OCI-LY3 (cell line): ENCODE data around the gene CD248.
A peak's percentile ranks its signal among the peaks of the same experiment; 100 is the strongest.

Experiments
- H2AFZ ChIP-seq: fragments of 200-600, 300-600 bp; shearing (Covaris generic); 2 replicates; pipeline ENCODE4 v1.6.0; 2014; ENCODE audit warnings: antibody characterized with exemption, low read depth, low read length
- H3K27ac ChIP-seq: fragments of 200-600, 300-600 bp; sonication (generic); 2 replicates; pipeline ENCODE4 v1.5.1; 2014; ENCODE audit warnings: mild to moderate bottlenecking, low read length, moderate library complexity, mixed read lengths
- H3K27me3 ChIP-seq: fragments of 200-600, 300-600 bp; sonication (generic); 2 replicates; pipeline ENCODE4 v1.6.1; 2014; ENCODE audit warnings: low read depth, low read length, mixed read lengths
- H3K36me3 ChIP-seq: fragments of 200-600, 300-600 bp; sonication (generic); replicated peaks from 2 replicates; pipeline ENCODE3; 2014; ENCODE audit warnings: low read depth, low read length, mixed read lengths
- H3K4me1 ChIP-seq: fragments of 300-600, 200-600 bp; sonication (generic); 2 replicates; pipeline ENCODE4 v1.6.1; 2014; ENCODE audit warnings: low read length, mixed read lengths
- H3K4me2 ChIP-seq: fragments of 200-600, 300-600 bp; sonication (generic); 2 replicates; pipeline ENCODE4 v1.6.1; 2014; ENCODE audit warnings: low read length, mixed read lengths
- H3K4me3 ChIP-seq: fragments of 300-600, 200-600 bp; sonication (generic); 2 replicates; pipeline ENCODE4 v1.5.1; 2014; ENCODE audit warnings: antibody characterized with exemption, mild to moderate bottlenecking, low read length, moderate library complexity
- H3K79me2 ChIP-seq: fragments of 300-600, 200-600 bp; shearing (Covaris generic); 2 replicates; pipeline ENCODE4 v1.6.1; 2014; ENCODE audit warnings: mild to moderate bottlenecking, low read length, mixed read lengths
- H3K9ac ChIP-seq: fragments of 300-600, 200-600 bp; shearing (Covaris generic); 2 replicates; pipeline ENCODE4 v1.6.0; 2014; ENCODE audit warnings: mild to moderate bottlenecking, low read length, moderate library complexity
- H3K9me3 ChIP-seq: fragments of 200-600, 300-600 bp; shearing (Covaris generic); 2 replicates; pipeline ENCODE4 v1.6.1; 2014; ENCODE audit warnings: low read length, mixed read lengths; ENCODE audit not compliant: insufficient read depth
- H4K20me1 ChIP-seq: fragments of 200-600, 300-600 bp; sonication (generic); 2 replicates; pipeline ENCODE4 v1.6.1; 2016; ENCODE audit warnings: low read length, mixed read lengths; ENCODE audit not compliant: insufficient read depth
- EZH2phosphoT487 ChIP-seq: fragments of 200-600 bp; shearing (Covaris generic); IDR thresholded peaks from 2 replicates; pipeline ENCODE4 v1.6.1; 2018; ENCODE audit warnings: antibody characterized with exemption, mixed run types, low read depth
- TF ChIP-seq, protein P1 (sequence below): fragments of 200-600, 300-600 bp; sonication (generic); IDR thresholded peaks from 2 replicates; pipeline ENCODE4 v1.5.1; 2014; ENCODE audit warnings: antibody characterized with exemption, low read length, low read depth

CD248 gene

GRCh38 chr11:66281001-66281400 is 35.8 kb downstream of the CD248 start:
- Histone ChIP-seq H3K79me2 (no peaks in the 10 kb centered on the region), H3K4me1 (peaks cover 37% of the 10 kb centered on the region), H4K20me1 (peaks cover 3% of the 10 kb centered on the region; the same call in 1 of the 2 replicates), H3K27ac (no peak overlapping the region), H3K9me3 (no peaks in the 10 kb centered on the region), H2AFZ (no peak overlapping the region), H3K9ac (no peak overlapping the region), H3K36me3 (peaks cover 15% of the 10 kb centered on the region), H3K4me2 (no peak overlapping the region), H3K4me3 (no peak overlapping the region), H3K27me3 (no peaks in the 10 kb centered on the region)
- TF ChIP-seq, protein P1, sequence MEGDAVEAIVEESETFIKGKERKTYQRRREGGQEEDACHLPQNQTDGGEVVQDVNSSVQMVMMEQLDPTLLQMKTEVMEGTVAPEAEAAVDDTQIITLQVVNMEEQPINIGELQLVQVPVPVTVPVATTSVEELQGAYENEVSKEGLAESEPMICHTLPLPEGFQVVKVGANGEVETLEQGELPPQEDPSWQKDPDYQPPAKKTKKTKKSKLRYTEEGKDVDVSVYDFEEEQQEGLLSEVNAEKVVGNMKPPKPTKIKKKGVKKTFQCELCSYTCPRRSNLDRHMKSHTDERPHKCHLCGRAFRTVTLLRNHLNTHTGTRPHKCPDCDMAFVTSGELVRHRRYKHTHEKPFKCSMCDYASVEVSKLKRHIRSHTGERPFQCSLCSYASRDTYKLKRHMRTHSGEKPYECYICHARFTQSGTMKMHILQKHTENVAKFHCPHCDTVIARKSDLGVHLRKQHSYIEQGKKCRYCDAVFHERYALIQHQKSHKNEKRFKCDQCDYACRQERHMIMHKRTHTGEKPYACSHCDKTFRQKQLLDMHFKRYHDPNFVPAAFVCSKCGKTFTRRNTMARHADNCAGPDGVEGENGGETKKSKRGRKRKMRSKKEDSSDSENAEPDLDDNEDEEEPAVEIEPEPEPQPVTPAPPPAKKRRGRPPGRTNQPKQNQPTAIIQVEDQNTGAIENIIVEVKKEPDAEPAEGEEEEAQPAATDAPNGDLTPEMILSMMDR = no peak
- no peak for TF ChIP-seq EZH2phosphoT487

GRCh38 chr11:66280428-66280827 is 36.4 kb downstream of the CD248 start:
- Histone ChIP-seq H3K9ac (no peak overlapping the region), H4K20me1 (peaks cover 3% of the 10 kb centered on the region; the same call in 1 of the 2 replicates), H3K36me3 (peaks cover 10% of the 10 kb centered on the region), H3K27me3 (no peaks in the 10 kb centered on the region), H3K4me1 (peaks cover 37% of the 10 kb centered on the region), H3K4me2 (no peak overlapping the region), H3K79me2 (no peaks in the 10 kb centered on the region), H3K27ac (no peak overlapping the region), H3K4me3 (no peak overlapping the region), H2AFZ (no peak overlapping the region), H3K9me3 (no peaks in the 10 kb centered on the region)
- TF ChIP-seq, protein P1 = no peak

DNA sequence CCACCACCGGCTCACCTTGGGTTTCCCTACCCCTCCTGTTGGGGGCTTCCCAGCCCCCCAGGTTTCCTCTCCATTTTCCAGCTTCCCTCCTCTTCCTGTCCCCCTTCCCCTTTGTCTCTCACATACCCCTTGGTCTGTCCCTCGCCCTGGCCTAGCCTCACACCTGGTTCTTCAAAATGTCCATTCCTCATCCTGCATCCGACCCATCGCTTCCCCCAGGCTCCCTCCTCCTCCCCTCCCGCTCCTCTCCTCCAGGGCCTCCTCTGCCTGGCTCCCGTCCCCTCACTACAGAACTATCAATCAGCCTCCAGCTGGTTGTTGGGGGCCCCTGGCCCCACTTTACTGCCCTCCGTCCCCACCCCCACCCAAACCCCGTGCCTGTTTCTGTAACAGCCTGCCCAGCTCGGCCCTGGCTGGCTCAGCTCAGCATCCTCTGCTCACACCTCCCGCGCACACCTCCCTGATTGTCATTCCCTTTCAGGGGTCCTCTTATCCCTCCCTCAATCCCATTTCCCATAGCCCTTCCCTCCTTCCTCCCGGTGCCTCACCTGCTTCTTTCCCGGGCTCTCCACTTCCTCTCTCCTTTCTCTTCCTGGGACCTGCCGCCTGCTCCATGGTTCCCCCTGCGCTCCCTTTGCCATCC is 37.6 kb downstream of the CD248 start:
- Histone ChIP-seq H3K4me1 (peaks cover 24% of the 10 kb centered on the region), H3K4me2 (no peak overlapping the region), H3K36me3 (peaks cover 13% of the 10 kb centered on the region), H3K27ac (no peak overlapping the region), H3K9ac (no peak overlapping the region), H3K9me3 (no peaks in the 10 kb centered on the region), H3K79me2 (no peaks in the 10 kb centered on the region), H3K4me3 (no peak overlapping the region), H3K27me3 (no peaks in the 10 kb centered on the region), H2AFZ (no peak overlapping the region), H4K20me1 (peaks cover 6% of the 10 kb centered on the region; the same call in 1 of the 2 replicates)
- TF ChIP-seq, protein P1 = no peak
- no peak for TF ChIP-seq EZH2phosphoT487

DNA sequence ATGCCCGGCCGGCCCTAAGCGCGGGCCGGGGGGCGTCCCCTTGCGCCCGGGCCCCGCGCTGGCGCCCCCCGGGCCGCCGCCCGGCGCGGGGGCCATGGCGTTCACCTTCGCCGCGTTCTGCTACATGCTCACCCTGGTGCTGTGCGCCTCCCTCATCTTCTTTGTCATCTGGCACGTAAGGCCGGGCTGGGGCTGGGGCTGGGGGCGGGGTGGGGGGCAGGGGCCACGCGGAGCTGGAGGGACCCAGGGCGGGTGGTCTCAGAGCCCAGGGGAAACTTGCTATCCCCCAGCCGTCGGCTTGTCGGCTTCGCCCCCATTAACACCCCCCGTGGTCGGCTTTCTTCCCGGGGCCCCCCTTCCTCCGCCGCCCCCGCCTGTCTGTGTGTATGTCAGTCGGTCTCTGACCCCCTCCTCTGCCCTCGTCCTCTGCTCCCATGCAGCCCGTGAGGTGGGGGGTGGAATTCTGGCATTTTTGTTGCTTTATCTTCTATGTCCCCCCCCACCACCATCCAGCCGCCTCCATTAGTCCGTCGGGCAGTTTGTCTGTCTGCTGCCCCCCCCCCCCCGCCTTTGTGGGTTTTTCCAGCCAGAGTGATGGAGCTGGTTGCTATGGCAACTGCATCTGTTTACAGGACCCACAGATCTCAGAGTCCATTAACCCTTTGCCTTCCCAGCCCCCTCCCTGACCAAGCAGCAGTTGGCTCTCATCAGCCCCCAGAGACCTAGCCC is 38.3 kb downstream of the CD248 start:
- TF ChIP-seq EZH2phosphoT487 = no peak
- TF ChIP-seq, protein P1 = no peak
- Histone ChIP-seq H3K27me3 (no peaks in the 10 kb centered on the region), H3K4me2 (peak overlapping the region; percentile 65), H3K9me3 (no peaks in the 10 kb centered on the region), H3K4me1 (peaks cover 19% of the 10 kb centered on the region), H3K27ac (no peak overlapping the region), H3K9ac (no peak overlapping the region), H3K79me2 (no peaks in the 10 kb centered on the region), H3K4me3 (peak overlapping the region; percentile 63), H2AFZ (no peak overlapping the region), H3K36me3 (peaks cover 17% of the 10 kb centered on the region), H4K20me1 (peaks cover 6% of the 10 kb centered on the region; the same call in 1 of the 2 replicates)
